Measurements from ENCODE around the gene ACTN4. TPM values are rescaled to one million over a fixed set of nuclear protein-coding genes. Genes with fewer than 3 reads are reported as not detected.

Gene ACTN4
- total RNA-seq, 1 donor, result 280 TPM

- peak; percentile 54 for DNase-seq (ENCODE audit: low read depth)
- TF ChIP-seq, protein P1, sequence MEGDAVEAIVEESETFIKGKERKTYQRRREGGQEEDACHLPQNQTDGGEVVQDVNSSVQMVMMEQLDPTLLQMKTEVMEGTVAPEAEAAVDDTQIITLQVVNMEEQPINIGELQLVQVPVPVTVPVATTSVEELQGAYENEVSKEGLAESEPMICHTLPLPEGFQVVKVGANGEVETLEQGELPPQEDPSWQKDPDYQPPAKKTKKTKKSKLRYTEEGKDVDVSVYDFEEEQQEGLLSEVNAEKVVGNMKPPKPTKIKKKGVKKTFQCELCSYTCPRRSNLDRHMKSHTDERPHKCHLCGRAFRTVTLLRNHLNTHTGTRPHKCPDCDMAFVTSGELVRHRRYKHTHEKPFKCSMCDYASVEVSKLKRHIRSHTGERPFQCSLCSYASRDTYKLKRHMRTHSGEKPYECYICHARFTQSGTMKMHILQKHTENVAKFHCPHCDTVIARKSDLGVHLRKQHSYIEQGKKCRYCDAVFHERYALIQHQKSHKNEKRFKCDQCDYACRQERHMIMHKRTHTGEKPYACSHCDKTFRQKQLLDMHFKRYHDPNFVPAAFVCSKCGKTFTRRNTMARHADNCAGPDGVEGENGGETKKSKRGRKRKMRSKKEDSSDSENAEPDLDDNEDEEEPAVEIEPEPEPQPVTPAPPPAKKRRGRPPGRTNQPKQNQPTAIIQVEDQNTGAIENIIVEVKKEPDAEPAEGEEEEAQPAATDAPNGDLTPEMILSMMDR (IDR thresholded peaks at IDR 0.05; ENCODE audit: insufficient read depth, low read length), result no peak
- no peak overlapping the region for H3K4me3 ChIP-seq (ENCODE audit: low read depth, low read length)
Measured at GRCh38 chr19:38701455-38702063, 54.1 kb downstream of the ACTN4 start.

DNA sequence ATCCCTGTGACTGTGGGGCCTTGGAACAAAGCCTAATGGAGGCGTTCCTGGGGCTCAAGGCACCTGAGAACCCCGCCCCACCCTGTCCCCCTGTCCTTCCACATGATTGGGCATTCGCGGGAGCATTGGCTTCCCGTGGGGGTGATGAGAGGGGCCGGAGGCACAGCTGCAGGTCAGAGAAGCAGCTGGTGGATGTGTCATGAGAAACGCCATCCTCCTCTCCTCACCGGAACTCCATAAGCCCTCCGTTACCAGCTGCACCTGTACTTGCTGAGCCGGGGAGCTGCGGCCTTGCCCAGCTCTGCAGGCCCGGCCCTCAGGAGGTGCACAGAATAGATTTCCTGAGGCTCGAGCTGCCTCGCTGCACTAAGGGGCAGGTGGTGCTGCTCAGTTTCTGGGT is 54.8 kb downstream of the ACTN4 start:
- TF ChIP-seq, protein P1 (IDR thresholded peaks at IDR 0.05; ENCODE audit: insufficient read depth, low read length), result no peak
- no peak for DNase-seq (ENCODE audit: low read depth)
- no peak overlapping the region for H3K4me3 ChIP-seq (ENCODE audit: low read depth, low read length)

DNA sequence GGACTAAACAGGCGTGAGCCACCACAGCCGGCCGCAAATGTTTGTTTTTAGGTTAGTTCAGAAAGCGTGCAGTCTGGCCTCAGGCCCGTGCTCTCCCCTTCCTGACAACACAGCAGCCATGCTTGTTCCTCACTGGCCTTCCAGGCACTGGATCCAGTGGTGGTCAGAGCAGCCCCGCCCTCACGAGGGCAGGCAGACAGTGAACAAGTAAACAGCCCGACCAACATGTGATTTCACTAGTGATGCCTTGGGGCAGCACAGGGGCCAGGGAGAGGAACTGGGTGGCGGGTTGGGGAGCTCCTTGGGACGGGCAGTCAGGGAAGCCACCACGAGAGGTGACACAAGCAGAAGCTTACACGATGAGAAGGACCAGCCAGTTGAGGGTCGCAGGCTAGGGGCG is 56.1 kb downstream of the ACTN4 start:
- no peak overlapping the region for H3K4me3 ChIP-seq (ENCODE audit: low read depth, low read length)
- no peak for DNase-seq (ENCODE audit: low read depth)
- TF ChIP-seq, protein P1 (IDR thresholded peaks at IDR 0.05; ENCODE audit: insufficient read depth, low read length), result no peak

DNA sequence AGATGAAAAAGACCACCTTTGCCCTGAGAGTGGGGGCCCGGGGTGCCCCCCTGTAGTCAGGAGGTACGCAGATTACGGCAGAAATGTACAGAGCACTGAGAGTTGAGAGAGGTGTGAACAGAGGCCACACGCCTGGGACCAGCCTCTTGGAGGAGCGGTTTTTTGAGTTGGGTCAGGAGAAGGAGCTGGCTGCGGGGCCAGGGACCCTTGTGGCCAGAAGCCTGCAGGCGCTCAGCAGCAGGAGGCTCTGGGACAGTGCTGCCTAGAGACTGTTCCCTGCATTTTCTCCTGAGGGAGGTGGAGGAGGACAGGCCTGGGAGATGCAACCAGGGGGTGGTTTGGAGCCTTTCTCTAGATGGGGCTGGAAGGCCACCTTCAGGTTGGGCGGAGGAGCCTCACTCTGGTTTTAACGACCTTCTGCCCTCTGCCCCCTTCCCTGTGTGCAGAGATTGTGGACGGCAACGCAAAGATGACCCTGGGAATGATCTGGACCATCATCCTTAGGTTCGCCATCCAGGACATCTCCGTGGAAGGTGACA is 57.1 kb downstream of the ACTN4 start:
- H3K4me3 ChIP-seq (ENCODE audit: low read depth, low read length), result no peak overlapping the region
- TF ChIP-seq, protein P1 (IDR thresholded peaks at IDR 0.05; ENCODE audit: insufficient read depth, low read length), result no peak
- no peak for DNase-seq (ENCODE audit: low read depth)

GRCh38 chr19:38705197-38706019 is 58.0 kb downstream of the ACTN4 start:
- TF ChIP-seq, protein P1 (IDR thresholded peaks at IDR 0.05; ENCODE audit: insufficient read depth, low read length), result no peak
- H3K4me3 ChIP-seq (ENCODE audit: low read depth, low read length), result no peak overlapping the region
- DNase-seq (ENCODE audit: low read depth), result no peak

DNA sequence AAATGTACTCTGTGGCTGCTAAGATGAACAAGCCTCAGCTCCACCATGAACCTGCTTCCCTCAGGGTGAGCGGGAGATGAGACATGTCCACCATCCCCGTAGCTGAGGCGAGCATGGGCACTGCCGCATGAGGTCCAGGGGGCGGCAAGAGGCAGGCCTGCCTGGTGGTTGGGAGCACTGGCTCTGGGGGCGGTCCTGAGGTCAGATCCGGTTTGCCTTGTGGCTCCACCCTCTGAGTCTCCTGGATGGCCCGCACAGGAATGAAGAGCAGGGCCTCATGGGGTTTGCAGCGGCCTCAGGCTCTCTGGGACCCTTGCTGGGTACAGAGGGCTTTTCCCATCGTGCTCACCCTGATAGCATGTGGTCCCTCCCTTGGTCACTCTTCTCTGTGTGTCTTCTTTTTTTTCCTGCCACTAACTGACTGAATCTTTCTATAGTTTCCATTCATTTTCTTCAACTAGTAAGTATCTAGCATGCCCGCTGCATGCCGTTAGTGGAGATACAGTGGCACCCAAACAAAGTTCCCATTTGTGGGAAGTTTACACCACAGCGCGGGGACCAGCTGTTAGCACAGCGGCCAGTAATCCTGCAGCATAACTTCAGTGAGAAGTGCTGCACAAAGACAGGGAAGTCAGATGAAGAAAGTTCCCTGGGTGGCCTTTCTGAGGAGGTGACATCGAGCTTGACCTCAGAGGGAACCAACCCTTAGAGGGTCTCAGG is 59.5 kb downstream of the ACTN4 start:
- no peak overlapping the region for H3K4me3 ChIP-seq (ENCODE audit: low read depth, low read length)
- DNase-seq (ENCODE audit: low read depth), result no peak
- TF ChIP-seq, protein P1 (IDR thresholded peaks at IDR 0.05; ENCODE audit: insufficient read depth, low read length), result no peak

All from fibroblast of the aortic adventitia (primary cell).